ENCODE measurements around the gene FBXW7. TPM values are rescaled to one million over a fixed set of nuclear protein-coding genes. Genes with fewer than 3 reads are reported as not detected.

FBXW7 gene
- polyA plus RNA-seq, 1 donor from 2014 or later = 55.7 TPM

- no peaks in the 10 kb centered on the region for H3K79me2 ChIP-seq (replicated peaks; ENCODE audit: insufficient read depth, low read length)
- H3K9me3 ChIP-seq (ENCODE audit: low read length) = no peaks in the 10 kb centered on the region
- no peaks in the 10 kb centered on the region for H3K36me3 ChIP-seq (ENCODE audit: insufficient read depth, low read length)
- no peaks in the 10 kb centered on the region for H3F3A ChIP-seq (ENCODE audit: insufficient read depth, low read length, poor library complexity, severe bottlenecking)
- no peak overlapping the region for H3K4me3 ChIP-seq (ENCODE audit: low read length)
- H4K20me1 ChIP-seq (ENCODE audit: insufficient read depth) = no peaks in the 10 kb centered on the region
- no peak overlapping the region for H3K4me2 ChIP-seq (ENCODE audit: low read length)
- H3K9ac ChIP-seq (ENCODE audit: low read length) = no peak overlapping the region
- no peaks in the 10 kb centered on the region for H3K9me2 ChIP-seq (ENCODE audit: insufficient read depth, low read length)
- no peaks in the 10 kb centered on the region for H3K27me3 ChIP-seq (ENCODE audit: insufficient read depth, low read depth, low read length)
- H3K27ac ChIP-seq (ENCODE audit: low read length) = no peak overlapping the region
- no peak overlapping the region for H2AFZ ChIP-seq (ENCODE audit: low read depth, low read length)
- TF ChIP-seq REST (IDR thresholded peaks at IDR 0.05; ENCODE audit: borderline replicate concordance) (no peak), TAF1 (IDR thresholded peaks at IDR 0.05; ENCODE audit: low read depth) (no peak), POLR2AphosphoS5 (IDR thresholded peaks at IDR 0.05) (no peak), SMC3 (conservative IDR thresholded peaks at IDR 0.05; ENCODE audit: poor library complexity) (no peak), CTCF (IDR thresholded peaks at IDR 0.05; ENCODE audit: poor library complexity, severe bottlenecking) (no peak), EZH2 (IDR thresholded peaks at IDR 0.05; ENCODE audit: borderline replicate concordance, insufficient read depth, low read length, poor library complexity, severe bottlenecking) (no peak), MXI1 (conservative IDR thresholded peaks at IDR 0.05; ENCODE audit: poor library complexity, severe bottlenecking) (no peak), EP300 (conservative IDR thresholded peaks at IDR 0.05; ENCODE audit: poor library complexity, severe bottlenecking) (no peak), RAD21 (conservative IDR thresholded peaks at IDR 0.05) (no peak)
These were observed 236.3 kb downstream of the FBXW7 start for GRCh38 chr4:152299553-152299952.

- H3K27ac ChIP-seq (ENCODE audit: low read length) = no peak overlapping the region
- H3K9me2 ChIP-seq (ENCODE audit: insufficient read depth, low read length) = no peaks in the 10 kb centered on the region
- TF ChIP-seq RAD21 (conservative IDR thresholded peaks at IDR 0.05) = no peak
- no peak for TF ChIP-seq POLR2AphosphoS5 (IDR thresholded peaks at IDR 0.05)
- no peak for TF ChIP-seq SMC3 (conservative IDR thresholded peaks at IDR 0.05; ENCODE audit: poor library complexity)
- TF ChIP-seq MXI1 (conservative IDR thresholded peaks at IDR 0.05; ENCODE audit: poor library complexity, severe bottlenecking) = no peak
- TF ChIP-seq EP300 (conservative IDR thresholded peaks at IDR 0.05; ENCODE audit: poor library complexity, severe bottlenecking) = no peak
- TF ChIP-seq EZH2 (IDR thresholded peaks at IDR 0.05; ENCODE audit: borderline replicate concordance, insufficient read depth, low read length, poor library complexity, severe bottlenecking) = no peak
- no peak for TF ChIP-seq REST (IDR thresholded peaks at IDR 0.05; ENCODE audit: borderline replicate concordance)
- TF ChIP-seq CTCF (IDR thresholded peaks at IDR 0.05; ENCODE audit: poor library complexity, severe bottlenecking) = no peak
- TF ChIP-seq TAF1 (IDR thresholded peaks at IDR 0.05; ENCODE audit: low read depth) = no peak
- H4K20me1 ChIP-seq (ENCODE audit: insufficient read depth) = no peaks in the 10 kb centered on the region
- no peak overlapping the region for H3K4me2 ChIP-seq (ENCODE audit: low read length)
- no peaks in the 10 kb centered on the region for H3K9me3 ChIP-seq (ENCODE audit: low read length)
- no peak overlapping the region for H3K4me3 ChIP-seq (ENCODE audit: low read length)
- H3F3A ChIP-seq (ENCODE audit: insufficient read depth, low read length, poor library complexity, severe bottlenecking) = no peaks in the 10 kb centered on the region
- no peaks in the 10 kb centered on the region for H3K79me2 ChIP-seq (replicated peaks; ENCODE audit: insufficient read depth, low read length)
- no peak overlapping the region for H2AFZ ChIP-seq (ENCODE audit: low read depth, low read length)
- no peaks in the 10 kb centered on the region for H3K27me3 ChIP-seq (ENCODE audit: insufficient read depth, low read depth, low read length)
- no peak overlapping the region for H3K9ac ChIP-seq (ENCODE audit: low read length)
- no peaks in the 10 kb centered on the region for H3K36me3 ChIP-seq (ENCODE audit: insufficient read depth, low read length)
These were observed 239.5 kb downstream of the FBXW7 start for GRCh38 chr4:152296386-152296785.

All from neural cell (in vitro differentiated cells).